Stimulated activated CD4-positive, alpha-beta T cell treated with anti-CD3 and anti-CD28 coated beads, Interleukin-2, amount 100 ng/mL, for 48 hours (primary cell): ENCODE data around the gene UTS2B.

Experiments used
- DNase-seq, 2 donors: peaks; one replicate each; pipeline ENCODE4 v3.0.0-alpha.2; 2020

The UTS2B gene

DNA sequence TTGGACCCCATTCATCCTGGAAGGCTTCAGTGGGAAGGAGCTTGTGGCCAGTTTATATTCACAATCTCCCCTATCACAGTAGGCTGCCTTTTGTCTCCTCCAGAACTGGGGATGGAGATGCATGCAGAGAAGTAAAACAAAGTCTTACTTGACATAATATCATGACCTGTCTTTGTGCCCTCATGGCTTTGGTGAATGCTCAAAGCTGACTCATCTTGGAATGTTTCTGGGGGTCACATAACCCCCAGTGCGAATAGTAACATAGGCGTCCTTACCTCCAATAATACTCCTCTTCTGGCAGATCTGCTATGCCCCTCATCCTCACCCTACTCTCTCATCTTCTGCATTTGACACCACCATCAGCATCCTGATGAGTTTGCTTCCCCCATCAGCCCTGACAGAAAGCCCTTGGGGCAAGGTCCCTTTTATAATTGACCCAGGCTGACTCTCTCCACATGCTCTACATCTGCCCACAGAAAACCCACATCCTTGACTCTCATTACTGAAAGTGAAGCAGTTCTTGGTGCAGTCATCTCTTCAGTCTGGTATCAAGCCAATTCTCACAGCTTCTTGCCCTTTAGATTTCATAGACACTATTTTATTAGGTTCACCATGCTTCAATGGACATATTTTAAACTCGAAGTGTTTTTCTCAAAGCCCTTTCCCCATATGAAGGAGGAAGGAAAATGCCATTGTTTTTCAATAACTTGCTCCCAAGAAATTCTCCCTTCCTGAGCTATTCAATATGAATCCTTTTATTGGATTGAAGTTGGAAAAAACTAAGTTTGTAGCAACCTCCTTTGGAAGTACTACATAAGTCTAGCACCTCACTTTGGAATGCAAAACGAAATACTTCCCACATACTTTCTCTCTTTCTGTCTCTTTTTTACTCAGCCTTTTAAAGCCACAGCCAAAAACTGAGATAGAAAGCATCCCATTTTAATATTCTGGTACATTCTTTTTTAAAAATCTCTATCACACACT lies 94.7 kb downstream of the UTS2B start:
- DNase-seq = no peak

DNA sequence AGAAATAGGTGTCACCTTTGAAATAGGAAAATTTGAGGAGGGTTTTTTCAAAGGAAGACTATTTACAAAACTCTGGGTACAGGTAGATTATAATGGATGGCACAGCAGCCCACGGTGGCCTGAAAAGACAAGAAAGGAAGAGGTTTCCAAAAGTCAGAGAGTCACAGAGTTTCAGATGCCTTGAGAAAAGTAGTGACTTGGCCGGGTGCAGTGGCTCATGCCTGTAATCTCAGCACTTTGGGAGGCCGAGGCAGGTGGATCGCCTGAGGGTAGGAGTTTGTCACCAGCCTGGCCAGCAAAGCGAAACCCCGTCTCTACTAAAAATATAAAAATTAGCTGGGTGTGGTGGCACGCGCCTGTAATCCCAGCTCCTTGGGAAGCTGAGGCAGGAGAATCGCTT lies 96.1 kb downstream of the UTS2B start:
- DNase-seq = no peak

- no peak for DNase-seq
Measured at GRCh38 chr3:191227541-191227940, 102.8 kb downstream of the UTS2B start.

- DNase-seq = no peak
Measured at GRCh38 chr3:191221638-191222037, 108.7 kb downstream of the UTS2B start.

DNA sequence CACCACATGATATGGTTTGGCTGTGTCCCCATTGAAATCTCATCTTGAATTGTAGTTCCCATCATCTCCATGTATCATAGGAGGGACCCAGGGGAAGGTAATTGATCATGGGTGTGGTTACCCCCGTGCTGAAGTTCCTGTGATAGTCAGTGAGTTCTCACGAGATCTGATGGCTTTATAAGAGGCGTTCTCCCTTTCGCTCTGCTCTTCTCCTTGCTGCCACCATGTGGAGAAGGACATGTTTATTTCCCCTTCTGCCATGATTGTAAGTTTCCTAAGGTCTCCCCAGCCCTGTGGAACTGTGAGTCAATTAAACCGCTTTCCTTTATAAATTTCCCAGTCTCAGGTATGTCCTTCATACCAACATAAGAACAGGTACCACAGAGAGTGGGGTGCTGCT lies 109.4 kb downstream of the UTS2B start:
- no peak for DNase-seq

DNA sequence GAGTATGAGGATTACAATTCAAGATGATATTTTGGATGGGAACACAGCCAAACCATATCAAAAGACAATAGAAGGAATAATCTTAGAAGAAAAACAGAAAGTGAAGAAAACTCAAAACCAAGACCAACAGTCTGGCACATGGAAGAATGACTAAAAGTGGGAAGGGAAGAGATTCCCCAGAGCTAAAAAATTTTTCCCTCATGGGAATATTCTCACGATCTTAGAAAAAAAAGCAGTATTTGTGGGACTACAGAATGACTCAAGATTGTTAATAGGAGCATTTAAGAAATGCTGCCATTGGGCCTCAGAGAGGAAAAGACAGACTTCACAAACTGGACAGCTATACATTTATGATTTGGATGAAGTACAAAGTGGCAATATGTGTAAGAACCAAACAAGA lies 113.0 kb downstream of the UTS2B start:
- DNase-seq = no peak
